ENCODE results near the gene CROCC. TPM values are rescaled to one million over a fixed set of nuclear protein-coding genes. Genes with fewer than 3 reads are reported as not detected.
"Not testable (repeated sequence)": the region's sequence is repeated elsewhere in the genome, so short reads cannot be mapped to it uniquely, and the experiment has no call there.

The CROCC gene
- total RNA-seq: 24.7 to 32.2 TPM (median 26.2 TPM) in 3 replicates
- long read RNA-seq, partial matches to known transcripts: 38 of 67 reads
- long read RNA-seq, other reads (novel, unspliced or antisense): 29 of 67 reads

- no peak within 1 kb of the TSS for H3K27ac Mint-ChIP-seq (ENCODE audit: unreplicated experiment)
- H3K4me3 Mint-ChIP-seq (ENCODE audit: unreplicated experiment): no peak within 1 kb of the TSS
- peaks cover 10% of the 10 kb centered on the region for H3K4me1 Mint-ChIP-seq (ENCODE audit: low read depth)
- no peaks in the 10 kb centered on the region for H3K27me3 Mint-ChIP-seq (ENCODE audit: low read depth)
- DNase-seq (ENCODE audit: low spot score): peak; percentile 63
- H3K9me3 Mint-ChIP-seq (ENCODE audit: low read depth): no peaks in the 10 kb centered on the region
- TF ChIP-seq, protein P1, sequence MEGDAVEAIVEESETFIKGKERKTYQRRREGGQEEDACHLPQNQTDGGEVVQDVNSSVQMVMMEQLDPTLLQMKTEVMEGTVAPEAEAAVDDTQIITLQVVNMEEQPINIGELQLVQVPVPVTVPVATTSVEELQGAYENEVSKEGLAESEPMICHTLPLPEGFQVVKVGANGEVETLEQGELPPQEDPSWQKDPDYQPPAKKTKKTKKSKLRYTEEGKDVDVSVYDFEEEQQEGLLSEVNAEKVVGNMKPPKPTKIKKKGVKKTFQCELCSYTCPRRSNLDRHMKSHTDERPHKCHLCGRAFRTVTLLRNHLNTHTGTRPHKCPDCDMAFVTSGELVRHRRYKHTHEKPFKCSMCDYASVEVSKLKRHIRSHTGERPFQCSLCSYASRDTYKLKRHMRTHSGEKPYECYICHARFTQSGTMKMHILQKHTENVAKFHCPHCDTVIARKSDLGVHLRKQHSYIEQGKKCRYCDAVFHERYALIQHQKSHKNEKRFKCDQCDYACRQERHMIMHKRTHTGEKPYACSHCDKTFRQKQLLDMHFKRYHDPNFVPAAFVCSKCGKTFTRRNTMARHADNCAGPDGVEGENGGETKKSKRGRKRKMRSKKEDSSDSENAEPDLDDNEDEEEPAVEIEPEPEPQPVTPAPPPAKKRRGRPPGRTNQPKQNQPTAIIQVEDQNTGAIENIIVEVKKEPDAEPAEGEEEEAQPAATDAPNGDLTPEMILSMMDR (IDR thresholded peaks at IDR 0.05): no peak
- peaks cover 1% of the 10 kb centered on the region for H3K36me3 Mint-ChIP-seq (ENCODE audit: low read depth)
Observed at GRCh38 chr1:16921391-16922185, at the start of gene CROCC. TSS of gene CROCC (plus strand) at chr1:16921931. CDS start at chr1:16922019, 88 bp downstream.

DNA sequence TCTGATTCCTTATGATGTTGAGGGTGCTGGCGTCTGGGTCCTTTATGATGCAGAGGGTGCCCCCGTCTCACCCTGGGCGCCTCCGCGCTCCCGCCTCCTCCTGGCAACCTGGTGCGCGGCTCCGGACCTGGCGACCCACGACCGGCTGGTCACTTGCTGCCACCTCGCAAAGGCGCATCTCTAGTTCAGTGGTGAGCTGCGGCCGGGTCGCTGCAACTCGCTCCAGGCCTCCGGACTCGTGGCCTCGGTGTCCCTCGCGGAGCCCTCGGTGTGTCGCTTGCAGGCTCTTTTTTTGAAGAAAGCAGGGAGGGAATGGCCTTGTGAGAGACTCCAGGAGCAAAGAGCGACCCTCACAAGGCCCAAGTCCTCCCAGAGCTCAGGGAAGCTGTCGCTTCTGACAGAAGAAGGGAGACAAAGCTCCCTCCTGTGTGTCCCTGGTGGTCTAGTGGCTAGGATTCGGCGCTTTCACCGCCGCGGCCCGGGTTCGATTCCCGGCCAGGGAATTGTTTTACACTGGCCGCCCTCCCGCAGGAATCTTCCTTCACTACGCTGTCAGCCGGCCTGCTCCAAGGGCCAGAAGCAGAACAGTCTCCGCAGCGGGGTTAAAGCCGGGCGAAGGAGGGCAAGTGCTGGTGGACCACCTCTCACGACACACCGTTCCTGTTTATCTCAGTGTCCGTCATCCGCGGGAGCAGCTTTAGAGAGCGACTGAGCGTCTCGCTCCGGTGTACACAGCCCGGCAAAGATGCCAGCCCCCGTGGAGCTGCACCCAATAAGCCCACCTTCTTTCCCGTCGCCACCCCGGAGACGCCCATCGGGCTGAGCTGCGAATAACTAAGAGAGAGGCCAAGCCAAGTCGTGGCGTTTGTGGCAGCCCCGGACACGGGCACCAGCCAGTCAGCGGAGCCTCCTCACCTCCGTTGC, 49.3 kb upstream of the CROCC start:
- peaks cover 21% of the 10 kb centered on the region for H3K27me3 Mint-ChIP-seq (ENCODE audit: low read depth)
- peak overlapping the region; percentile 68 for H3K4me3 Mint-ChIP-seq (ENCODE audit: unreplicated experiment)
- H3K9me3 Mint-ChIP-seq (ENCODE audit: low read depth); H3K36me3 Mint-ChIP-seq (ENCODE audit: low read depth); H3K27ac Mint-ChIP-seq (ENCODE audit: unreplicated experiment): not testable (repeated sequence)
- peak; percentile 97 for DNase-seq (ENCODE audit: low spot score)
- peaks cover 12% of the 10 kb centered on the region for H3K4me1 Mint-ChIP-seq (ENCODE audit: low read depth)

- not testable (repeated sequence) for DNase-seq (ENCODE audit: low spot score); H3K36me3 Mint-ChIP-seq (ENCODE audit: low read depth); H3K9me3 Mint-ChIP-seq (ENCODE audit: low read depth); H3K27ac Mint-ChIP-seq (ENCODE audit: unreplicated experiment)
- Mint-ChIP-seq H3K4me1 (ENCODE audit: low read depth) (peaks cover 12% of the 10 kb centered on the region), H3K27me3 (ENCODE audit: low read depth) (peaks cover 21% of the 10 kb centered on the region), H3K4me3 (ENCODE audit: unreplicated experiment) (peak overlapping the region; percentile 68)
Observed at GRCh38 chr1:16873076-16873879, 48.5 kb upstream of the CROCC start.

- H3K27me3 Mint-ChIP-seq (ENCODE audit: low read depth): peaks cover 20% of the 10 kb centered on the region
- not testable (repeated sequence) for DNase-seq (ENCODE audit: low spot score); H3K9me3 Mint-ChIP-seq (ENCODE audit: low read depth); H3K4me3 Mint-ChIP-seq (ENCODE audit: unreplicated experiment); H3K27ac Mint-ChIP-seq (ENCODE audit: unreplicated experiment); H3K36me3 Mint-ChIP-seq (ENCODE audit: low read depth)
- H3K4me1 Mint-ChIP-seq (ENCODE audit: low read depth): peaks cover 12% of the 10 kb centered on the region
Observed at GRCh38 chr1:16874968-16875765, 46.6 kb upstream of the CROCC start.

GRCh38 chr1:16881742-16882141, 40.0 kb upstream of the CROCC start:
- not testable (repeated sequence) for H3K27ac Mint-ChIP-seq (ENCODE audit: unreplicated experiment); H3K36me3 Mint-ChIP-seq (ENCODE audit: low read depth); H3K27me3 Mint-ChIP-seq (ENCODE audit: low read depth)

GRCh38 chr1:16882986-16883385, 38.7 kb upstream of the CROCC start:
- Mint-ChIP-seq H3K4me3 (ENCODE audit: unreplicated experiment) (no peak overlapping the region), H3K9me3 (ENCODE audit: low read depth) (no peaks in the 10 kb centered on the region), H3K27ac (ENCODE audit: unreplicated experiment) (no peak overlapping the region), H3K4me1 (ENCODE audit: low read depth) (peaks cover 8% of the 10 kb centered on the region), H3K36me3 (ENCODE audit: low read depth) (no peaks in the 10 kb centered on the region), H3K27me3 (ENCODE audit: low read depth) (peaks cover 5% of the 10 kb centered on the region)
- DNase-seq (ENCODE audit: low spot score): no peak
- TF ChIP-seq, protein P1 (IDR thresholded peaks at IDR 0.05): no peak

More at GRCh38 chr1:16881742-16882141, 40.0 kb upstream of the CROCC start:
- H3K9me3 Mint-ChIP-seq (ENCODE audit: low read depth); H3K4me3 Mint-ChIP-seq (ENCODE audit: unreplicated experiment); H3K4me1 Mint-ChIP-seq (ENCODE audit: low read depth); DNase-seq (ENCODE audit: low spot score): not testable (repeated sequence)

GRCh38 chr1:16884487-16884886, 37.2 kb upstream of the CROCC start:
- H3K4me3 Mint-ChIP-seq (ENCODE audit: unreplicated experiment); H3K9me3 Mint-ChIP-seq (ENCODE audit: low read depth); H3K27me3 Mint-ChIP-seq (ENCODE audit: low read depth); H3K4me1 Mint-ChIP-seq (ENCODE audit: low read depth); DNase-seq (ENCODE audit: low spot score); H3K36me3 Mint-ChIP-seq (ENCODE audit: low read depth); H3K27ac Mint-ChIP-seq (ENCODE audit: unreplicated experiment): not testable (repeated sequence)

All from chondrocyte (in vitro differentiated cells).